Activated CD4-positive, alpha-beta T cell treated with anti-CD3 and anti-CD28 coated beads, Interleukin-2, amount 50 U/mL, for 16 hours (primary cell): ENCODE data around the gene COQ6.
A peak's percentile ranks its signal among the peaks of the same experiment; 100 is the strongest.
"Not testable (repeated sequence)": the region's sequence is repeated elsewhere in the genome, so short reads cannot be mapped to it uniquely, and the experiment has no call there.

ENCODE experiments used
- DNase-seq: peaks from one replicate; pipeline ENCODE4 v3.0.0-alpha.2; 2020

COQ6 gene

GRCh38 chr14:73949752-73950734 lies at the start of gene COQ6, which contains the start of gene FAM161B:
Gene COQ6, plus strand, starts transcription at chr14:73950302. Its CDS starts 31 bp downstream, at chr14:73950333.
Gene FAM161B, minus strand, starts transcription at chr14:73950094. Its CDS starts 68 bp downstream, at chr14:73950026.
- DNase-seq = peak; percentile 97

GRCh38 chr14:73903028-73903427 lies 47.1 kb upstream of the COQ6 start:
- no peak for DNase-seq

GRCh38 chr14:73909681-73910080 lies 40.4 kb upstream of the COQ6 start:
- no peak for DNase-seq

GRCh38 chr14:73913256-73913655 lies 36.8 kb upstream of the COQ6 start:
- DNase-seq = no peak

GRCh38 chr14:73916324-73916723 lies 33.8 kb upstream of the COQ6 start:
- DNase-seq = no peak

GRCh38 chr14:73919457-73919856 lies 30.6 kb upstream of the COQ6 start:
- DNase-seq = not testable (repeated sequence)

- no peak for DNase-seq
Measured at GRCh38 chr14:73924337-73924736, 25.8 kb upstream of the COQ6 start.

- DNase-seq = no peak
Measured at GRCh38 chr14:73935666-73936065, 14.4 kb upstream of the COQ6 start.

GRCh38 chr14:73936548-73936947 lies 13.6 kb upstream of the COQ6 start:
- no peak for DNase-seq

- DNase-seq = no peak
Measured at GRCh38 chr14:73937012-73937411, 13.1 kb upstream of the COQ6 start.

- DNase-seq = no peak
Measured at GRCh38 chr14:73942180-73942579, 7.9 kb upstream of the COQ6 start.

GRCh38 chr14:73943083-73943482 lies 7.0 kb upstream of the COQ6 start:
- peak; percentile 18 for DNase-seq

GRCh38 chr14:73944432-73945158 lies 5.5 kb upstream of the COQ6 start:
- no peak for DNase-seq

- no peak for DNase-seq
Measured at GRCh38 chr14:73945159-73945670, 4.9 kb upstream of the COQ6 start.

- no peak for DNase-seq
Measured at GRCh38 chr14:73953731-73954130, 3.6 kb downstream of the COQ6 start.

- DNase-seq = no peak
Measured at GRCh38 chr14:73955674-73956073, 5.6 kb downstream of the COQ6 start.

GRCh38 chr14:73958591-73958990 lies 8.5 kb downstream of the COQ6 start:
- DNase-seq = no peak

GRCh38 chr14:73961192-73961591 lies 11.1 kb downstream of the COQ6 start:
- DNase-seq = no peak

GRCh38 chr14:73965216-73965615 lies 15.1 kb downstream of the COQ6 start:
- no peak for DNase-seq

- DNase-seq = no peak
Measured at GRCh38 chr14:73968885-73969284, 18.8 kb downstream of the COQ6 start.

GRCh38 chr14:73973497-73973896 lies 23.4 kb downstream of the COQ6 start:
- no peak for DNase-seq

GRCh38 chr14:73976125-73976524 lies 26.0 kb downstream of the COQ6 start:
- no peak for DNase-seq

- DNase-seq = no peak
Measured at GRCh38 chr14:73977896-73978295, 27.8 kb downstream of the COQ6 start.

GRCh38 chr14:73988065-73988464 lies 38.0 kb downstream of the COQ6 start:
- no peak for DNase-seq
